Adrenal gland (tissue), 5 donors: ENCODE measurements around the gene KIF15.

Experiments used
- POLR2A ChIP-seq, 2 donors: fragments of 450-650 bp; IDR thresholded peaks; one replicate each; pipeline ENCODE4 v1.6.1; 2017; ENCODE audit warnings: antibody characterized with exemption in 2 of 2, mild to moderate bottlenecking in 2 of 2, moderate library complexity in 1 of 2
- TF ChIP-seq, protein P1 (sequence below), 6 experiments: fragments of 450-650 bp in 4 of 6; fragments of 200-600 bp in 2 of 6; sonication (generic) in 1 of 6; IDR thresholded peaks; 1 replicate in 5 of 6; 2 replicates in 1 of 6; pipeline versions ENCODE4 v1.5.1 to v1.8.0; 2016 to 2021; ENCODE audit warnings: antibody characterized with exemption in 6 of 6, mild to moderate bottlenecking in 2 of 6, moderate library complexity in 1 of 6
- donor health status: DM: no; HTN: no; CAD: no.

DNA sequence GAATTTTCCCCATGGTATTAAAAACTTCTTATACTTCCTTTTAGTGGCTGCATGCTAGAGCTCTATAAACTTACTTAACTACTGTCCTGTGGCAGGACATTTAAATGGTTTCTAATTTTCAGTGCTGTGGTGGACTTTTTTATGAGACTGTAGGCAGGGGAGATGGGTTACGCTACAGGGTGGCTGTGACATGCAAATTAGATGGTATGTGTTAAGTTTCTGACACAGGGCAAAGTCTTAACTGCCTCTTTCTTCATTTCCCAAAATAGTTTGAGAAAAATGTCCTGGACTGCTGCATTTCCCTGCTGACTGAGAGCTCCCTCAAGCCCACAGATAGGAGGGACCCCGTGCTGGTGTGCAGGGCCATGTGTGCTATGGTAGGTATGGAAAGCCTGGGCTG, 134.8 kb downstream of the KIF15 start:
- TF ChIP-seq, protein P1, sequence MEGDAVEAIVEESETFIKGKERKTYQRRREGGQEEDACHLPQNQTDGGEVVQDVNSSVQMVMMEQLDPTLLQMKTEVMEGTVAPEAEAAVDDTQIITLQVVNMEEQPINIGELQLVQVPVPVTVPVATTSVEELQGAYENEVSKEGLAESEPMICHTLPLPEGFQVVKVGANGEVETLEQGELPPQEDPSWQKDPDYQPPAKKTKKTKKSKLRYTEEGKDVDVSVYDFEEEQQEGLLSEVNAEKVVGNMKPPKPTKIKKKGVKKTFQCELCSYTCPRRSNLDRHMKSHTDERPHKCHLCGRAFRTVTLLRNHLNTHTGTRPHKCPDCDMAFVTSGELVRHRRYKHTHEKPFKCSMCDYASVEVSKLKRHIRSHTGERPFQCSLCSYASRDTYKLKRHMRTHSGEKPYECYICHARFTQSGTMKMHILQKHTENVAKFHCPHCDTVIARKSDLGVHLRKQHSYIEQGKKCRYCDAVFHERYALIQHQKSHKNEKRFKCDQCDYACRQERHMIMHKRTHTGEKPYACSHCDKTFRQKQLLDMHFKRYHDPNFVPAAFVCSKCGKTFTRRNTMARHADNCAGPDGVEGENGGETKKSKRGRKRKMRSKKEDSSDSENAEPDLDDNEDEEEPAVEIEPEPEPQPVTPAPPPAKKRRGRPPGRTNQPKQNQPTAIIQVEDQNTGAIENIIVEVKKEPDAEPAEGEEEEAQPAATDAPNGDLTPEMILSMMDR (IDR thresholded peaks at IDR 0.05), result no peak
- no peak for TF ChIP-seq POLR2A (IDR thresholded peaks at IDR 0.05)
